ENCODE measurements around the gene KCNIP2. TPM values are rescaled to one million over a fixed set of nuclear protein-coding genes. Genes with fewer than 3 reads are reported as not detected.
A peak's percentile ranks its signal among the peaks of the same experiment; 100 is the strongest.

Gene KCNIP2
- total RNA-seq, 4 donors from 2014 or later: 0.33 to 2.4 (median 0.39) TPM; not detected in 1

DNA sequence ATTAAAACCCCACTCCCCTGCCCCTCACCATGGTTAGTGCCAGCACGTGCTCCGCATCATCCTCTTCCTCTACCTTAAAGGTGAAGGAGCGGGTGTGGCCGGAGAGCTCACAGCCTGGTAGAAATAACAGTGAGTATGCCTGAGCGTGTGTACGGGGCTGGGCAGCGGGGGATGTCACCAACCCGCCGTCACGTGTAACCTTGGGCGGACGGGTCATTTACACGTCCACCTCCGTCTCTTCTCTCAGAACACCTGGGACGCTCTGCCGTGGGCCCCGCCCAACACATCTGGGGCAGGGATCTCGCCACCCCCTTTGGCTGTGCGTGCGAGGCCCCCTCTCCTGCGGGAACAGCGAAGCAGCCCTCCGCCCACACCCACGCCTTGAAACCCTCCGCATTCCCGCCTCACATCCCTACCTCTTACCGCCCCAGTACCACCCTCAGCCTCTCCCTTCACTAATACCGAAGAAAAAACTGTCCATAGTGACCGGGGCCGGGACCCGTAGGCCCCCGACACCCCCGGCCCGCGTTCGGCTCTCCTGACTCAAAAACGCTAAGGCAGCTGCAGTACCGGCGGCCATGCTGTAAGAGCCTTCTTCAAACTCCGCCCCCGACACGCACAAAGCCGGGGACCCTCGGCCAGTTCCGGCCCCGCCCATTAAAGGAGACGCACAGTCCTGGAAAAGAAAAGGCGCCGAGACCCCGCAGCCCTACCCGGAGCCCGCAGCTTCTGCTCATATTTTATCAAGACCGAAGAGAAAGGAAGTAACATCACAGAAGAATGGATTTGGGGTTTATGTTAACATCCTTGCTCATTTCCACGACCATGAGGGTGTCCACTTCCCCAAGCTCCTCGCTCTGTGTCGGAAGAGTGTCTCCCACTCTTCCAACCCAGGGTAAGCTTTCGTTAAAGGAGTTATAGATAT lies 60.5 kb downstream of the KCNIP2 start, which contains the start of gene NPM3:
NPM3 (minus strand) TSS at position 636 of the 925 bp plus-strand sequence; CDS start at position 580, 56 bp downstream.
- peaks cover 23 to 31% of the 10 kb centered on the region in 2 donors for H3K4me1 ChIP-seq
- intact Hi-C loops (cut with DNase I; ENCODE audit: low total_unique reads): loop anchor here (2.0 kb wide), 1 partner anchor 36 kb away; the partner anchor contains the start of gene OGA
- in situ Hi-C loops (cut with MboI; ENCODE audit: low sequenced_read_pairs in 4 of 4): loop anchor here in 2 of 4 donors (10.0 kb wide), 1 partner anchor 178 kb away; no protein-coding TSS in a partner anchor

DNA sequence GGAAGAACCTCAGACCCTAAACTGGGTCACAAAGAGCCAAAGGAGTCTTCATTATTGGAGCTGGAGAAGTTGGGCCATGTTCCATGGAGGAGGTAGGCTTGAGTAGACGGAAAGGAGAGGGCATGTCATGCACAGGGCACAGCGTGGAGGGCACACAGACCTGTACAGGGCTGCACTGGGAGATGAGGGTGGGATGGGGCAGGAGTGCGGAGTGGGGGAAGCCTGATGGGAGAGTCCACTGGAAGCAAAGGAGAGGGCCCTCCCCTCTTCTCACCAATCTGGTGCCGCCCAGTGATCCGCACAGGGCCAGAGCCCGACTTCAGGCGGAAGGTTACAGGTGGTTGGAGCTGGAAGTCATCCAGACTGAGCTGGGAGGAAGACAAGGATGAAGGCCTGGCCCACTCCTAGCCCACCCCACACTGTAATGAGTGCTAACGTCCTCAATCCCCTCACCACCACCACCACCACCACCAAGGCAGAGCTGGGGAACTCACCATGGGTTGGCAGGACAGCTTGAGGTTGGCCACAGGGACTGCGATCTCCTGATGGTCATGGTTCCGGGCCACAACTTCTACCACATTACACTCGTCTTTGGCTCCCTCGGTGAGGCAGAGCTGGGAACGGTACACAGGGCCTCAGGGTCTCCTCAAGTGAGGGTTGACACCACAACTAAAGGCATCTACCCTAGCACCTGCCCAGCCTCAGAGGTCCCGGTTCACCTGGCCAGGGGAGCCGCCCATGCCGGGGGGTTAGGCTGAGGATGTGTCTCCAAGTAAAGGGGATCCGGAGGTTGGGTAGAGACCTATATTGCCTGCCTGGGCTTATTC lies 61.4 kb downstream of the KCNIP2 start:
- in situ Hi-C loops (cut with MboI; ENCODE audit: low sequenced_read_pairs in 4 of 4) (loop anchor here in 2 of 4 donors (10.0 kb wide), 1 partner anchor 177 kb away; no protein-coding TSS in a partner anchor), intact Hi-C loops (cut with DNase I; ENCODE audit: low total_unique reads) (loop anchor here (1.0 to 2.0 kb wide), 2 partner anchors 37 to 180 kb away; partner anchors contain the start of gene OGA)
- peak overlapping the region; percentile 68 to 85 (median 76) for H3K4me3 ChIP-seq
- peaks cover 0 to 28% of the 10 kb centered on the region in 2 donors for H3K36me3 ChIP-seq
- H3K9me3 ChIP-seq: no peaks in the 10 kb centered on the region
- H3K4me1 ChIP-seq: peaks cover 23 to 31% of the 10 kb centered on the region in 2 donors
- peaks cover 22 to 25% (median 22%) of the 10 kb centered on the region in 3 donors for H3K27me3 ChIP-seq
- DNase-seq: no peak
- no peak for TF ChIP-seq POLR2A (IDR thresholded peaks at IDR 0.05)
- TF ChIP-seq, protein P1, sequence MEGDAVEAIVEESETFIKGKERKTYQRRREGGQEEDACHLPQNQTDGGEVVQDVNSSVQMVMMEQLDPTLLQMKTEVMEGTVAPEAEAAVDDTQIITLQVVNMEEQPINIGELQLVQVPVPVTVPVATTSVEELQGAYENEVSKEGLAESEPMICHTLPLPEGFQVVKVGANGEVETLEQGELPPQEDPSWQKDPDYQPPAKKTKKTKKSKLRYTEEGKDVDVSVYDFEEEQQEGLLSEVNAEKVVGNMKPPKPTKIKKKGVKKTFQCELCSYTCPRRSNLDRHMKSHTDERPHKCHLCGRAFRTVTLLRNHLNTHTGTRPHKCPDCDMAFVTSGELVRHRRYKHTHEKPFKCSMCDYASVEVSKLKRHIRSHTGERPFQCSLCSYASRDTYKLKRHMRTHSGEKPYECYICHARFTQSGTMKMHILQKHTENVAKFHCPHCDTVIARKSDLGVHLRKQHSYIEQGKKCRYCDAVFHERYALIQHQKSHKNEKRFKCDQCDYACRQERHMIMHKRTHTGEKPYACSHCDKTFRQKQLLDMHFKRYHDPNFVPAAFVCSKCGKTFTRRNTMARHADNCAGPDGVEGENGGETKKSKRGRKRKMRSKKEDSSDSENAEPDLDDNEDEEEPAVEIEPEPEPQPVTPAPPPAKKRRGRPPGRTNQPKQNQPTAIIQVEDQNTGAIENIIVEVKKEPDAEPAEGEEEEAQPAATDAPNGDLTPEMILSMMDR (IDR thresholded peaks at IDR 0.05 in 4 of 5, conservative IDR thresholded peaks at IDR 0.05 in 1 of 5): no peak
- ATAC-seq: no peak
- H3K27ac ChIP-seq: peak overlapping the region in 2 of 4 donors; percentile 64 to 76

More for the DNA sequence above, 60.5 kb downstream of the KCNIP2 start, which contains the start of gene NPM3:
- Histone ChIP-seq H3K36me3 (peaks cover 0 to 36% of the 10 kb centered on the region in 2 donors), H3K27ac (peak within 1 kb of the TSS; percentile 14 to 76 (median 65)), H3K4me3 (peak within 1 kb of the TSS; percentile 68 to 85 (median 76)), H3K9me3 (no peaks in the 10 kb centered on the region), H3K27me3 (peaks cover 13 to 18% (median 16%) of the 10 kb centered on the region in 3 donors)
- peak in 1 of 2 donors; percentile 14 for TF ChIP-seq POLR2A (IDR thresholded peaks at IDR 0.05)
- TF ChIP-seq, protein P1 (IDR thresholded peaks at IDR 0.05 in 4 of 5, conservative IDR thresholded peaks at IDR 0.05 in 1 of 5): no peak
- ATAC-seq (peak; percentile 67 to 77), DNase-seq (peak; percentile 68 to 73)

DNA sequence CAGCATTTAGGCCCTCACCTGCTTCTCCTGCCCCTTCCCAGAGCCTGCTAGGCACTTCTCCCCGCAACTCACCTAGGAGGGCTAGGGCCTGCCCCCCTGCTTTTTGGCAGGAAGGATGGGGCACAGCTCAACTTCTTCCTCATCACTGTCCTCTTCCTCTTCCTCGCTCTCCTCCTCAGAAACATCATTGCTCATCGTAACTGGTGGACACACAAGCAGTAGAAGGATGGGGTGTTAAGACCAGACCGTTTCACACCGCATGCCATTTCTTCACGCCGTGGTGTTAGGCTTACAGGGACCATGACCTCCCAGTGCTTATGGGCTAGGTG lies 62.0 kb downstream of the KCNIP2 start:
- DNase-seq (no peak), ATAC-seq (no peak)
- H3K4me3 ChIP-seq: no peak overlapping the region
- H3K36me3 ChIP-seq: peaks cover 0 to 22% of the 10 kb centered on the region in 2 donors
- TF ChIP-seq, protein P1 (IDR thresholded peaks at IDR 0.05 in 4 of 5, conservative IDR thresholded peaks at IDR 0.05 in 1 of 5): no peak
- no peak for TF ChIP-seq POLR2A (IDR thresholded peaks at IDR 0.05)
- H3K9me3 ChIP-seq: no peaks in the 10 kb centered on the region
- H3K27ac ChIP-seq: no peak overlapping the region
- peaks cover 27 to 29% (median 27%) of the 10 kb centered on the region in 3 donors for H3K27me3 ChIP-seq
- in situ Hi-C loops (cut with MboI; ENCODE audit: low sequenced_read_pairs in 4 of 4): loop anchor here in 2 of 4 donors (10.0 kb wide), 1 partner anchor 177 kb away; no protein-coding TSS in a partner anchor
- intact Hi-C loops (cut with DNase I; ENCODE audit: low total_unique reads): loop anchor here (1.0 kb wide), 1 partner anchor 179 kb away; no protein-coding TSS in a partner anchor
- peaks cover 23 to 31% of the 10 kb centered on the region in 2 donors for H3K4me1 ChIP-seq

Measured in gastrocnemius medialis (tissue), 4 donors.